A673 (cell line): Measurements from ENCODE around the gene PARD6A.

Source experiments
- EZH2 ChIP-seq: fragments of 200-600 bp; sonication (generic); IDR thresholded peaks from 2 replicates; pipeline ENCODE4 v1.6.1; 2017; ENCODE audit warnings: borderline replicate concordance, low read depth, mild to moderate bottlenecking, mixed read lengths, antibody characterized with exemption, low read length; ENCODE audit not compliant: poor library complexity, severe bottlenecking
- TF ChIP-seq, protein P1 (sequence below): fragments of 300-800, 200-600 bp; sonication (generic); conservative IDR thresholded peaks from 2 replicates; pipeline ENCODE4 v1.5.1; 2017; ENCODE audit warnings: low read depth, mild to moderate bottlenecking, antibody characterized with exemption, low read length, moderate library complexity, mixed read lengths

DNA sequence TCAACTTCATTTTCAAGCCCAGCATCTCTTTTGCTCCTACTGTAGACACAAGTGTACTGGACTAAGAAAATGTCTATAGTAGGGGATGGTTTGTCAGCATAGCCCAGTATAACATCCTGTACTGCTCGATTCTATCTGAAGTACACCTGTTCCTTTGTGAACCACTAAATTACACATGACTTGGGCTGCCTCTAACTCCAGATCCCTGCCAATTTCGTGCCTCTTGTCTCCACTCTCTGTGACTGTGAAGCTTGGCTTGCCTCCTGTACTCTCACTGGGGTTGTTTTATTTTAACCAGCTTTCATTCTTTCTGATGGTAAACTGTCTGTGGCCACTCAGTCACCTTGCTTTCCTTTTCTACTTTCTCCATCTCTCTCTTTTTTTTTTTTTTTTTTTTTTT, 33.9 kb downstream of the PARD6A start:
- TF ChIP-seq, protein P1, sequence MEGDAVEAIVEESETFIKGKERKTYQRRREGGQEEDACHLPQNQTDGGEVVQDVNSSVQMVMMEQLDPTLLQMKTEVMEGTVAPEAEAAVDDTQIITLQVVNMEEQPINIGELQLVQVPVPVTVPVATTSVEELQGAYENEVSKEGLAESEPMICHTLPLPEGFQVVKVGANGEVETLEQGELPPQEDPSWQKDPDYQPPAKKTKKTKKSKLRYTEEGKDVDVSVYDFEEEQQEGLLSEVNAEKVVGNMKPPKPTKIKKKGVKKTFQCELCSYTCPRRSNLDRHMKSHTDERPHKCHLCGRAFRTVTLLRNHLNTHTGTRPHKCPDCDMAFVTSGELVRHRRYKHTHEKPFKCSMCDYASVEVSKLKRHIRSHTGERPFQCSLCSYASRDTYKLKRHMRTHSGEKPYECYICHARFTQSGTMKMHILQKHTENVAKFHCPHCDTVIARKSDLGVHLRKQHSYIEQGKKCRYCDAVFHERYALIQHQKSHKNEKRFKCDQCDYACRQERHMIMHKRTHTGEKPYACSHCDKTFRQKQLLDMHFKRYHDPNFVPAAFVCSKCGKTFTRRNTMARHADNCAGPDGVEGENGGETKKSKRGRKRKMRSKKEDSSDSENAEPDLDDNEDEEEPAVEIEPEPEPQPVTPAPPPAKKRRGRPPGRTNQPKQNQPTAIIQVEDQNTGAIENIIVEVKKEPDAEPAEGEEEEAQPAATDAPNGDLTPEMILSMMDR, result no peak
- no peak for TF ChIP-seq EZH2
